OCI-LY3 (cell line): Measurements from ENCODE around the gene RAB5IF.

Experiments used
- CTCF ChIP-seq: fragments of 200-600, 300-600 bp; sonication (generic); IDR thresholded peaks from 2 replicates; pipeline ENCODE4 v1.5.1; 2014; ENCODE audit warnings: antibody characterized with exemption, low read length, low read depth
- EZH2phosphoT487 ChIP-seq: fragments of 200-600 bp; shearing (Covaris generic); IDR thresholded peaks from 2 replicates; pipeline ENCODE4 v1.6.1; 2018; ENCODE audit warnings: antibody characterized with exemption, mixed run types, low read depth

DNA sequence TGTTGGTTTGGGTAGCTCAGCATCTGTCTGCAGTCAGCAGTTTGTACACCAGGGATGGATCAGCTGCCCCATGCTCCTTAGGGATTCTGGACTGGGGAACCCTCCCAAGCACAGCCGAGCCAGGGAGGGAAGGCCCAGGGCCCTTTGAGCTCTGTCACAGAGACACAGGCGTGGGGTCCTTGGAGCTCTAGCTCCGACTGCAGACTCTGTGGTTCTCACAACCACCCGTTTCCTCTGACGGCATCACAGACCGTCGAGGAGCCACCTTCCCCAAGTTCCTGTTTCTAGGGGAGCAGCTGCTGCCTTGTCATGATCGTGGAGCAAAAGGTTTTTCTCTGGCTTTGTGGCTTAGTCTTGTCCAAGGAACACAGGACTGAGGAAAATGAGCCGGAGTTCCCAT is 40.4 kb downstream of the RAB5IF start, which contains the start of gene SLA2:
- no peak for TF ChIP-seq CTCF
- no peak for TF ChIP-seq EZH2phosphoT487
